HEK293 (cell line): ENCODE data around the gene XPO1.

Source experiments
- CTCF ChIA-PET: fragments of 350-600 bp; formaldehyde crosslinking; extraction: SDS; loops from one replicate; lab custom pipeline; 2021; ENCODE audit warnings: antibody characterized with exemption; lab: Yijun Ruan, JAX
- POLR2A ChIA-PET: fragments of 300-600 bp; formaldehyde crosslinking; extraction: SDS; loops from one replicate; lab custom pipeline; 2020; ENCODE audit warnings: antibody characterized with exemption, inconsistent platforms; lab: Yijun Ruan, JAX
- H3K27ac ChIP-seq: fragments of 200-500 bp; sonication (Bioruptor generic); 2 replicates; pipeline ENCODE4 v1.5.1; 2014; ENCODE audit warnings: low read depth, low read length, control low read depth, inconsistent platforms; ENCODE audit errors: extremely low read depth
- H3K36me3 ChIP-seq, 2 experiments: fragments of 200-500 bp in 1 of 2; sonication (Bioruptor generic) in 1 of 2; 1 replicate in 1 of 2; 2 replicates in 1 of 2; pipeline ENCODE4 v1.5.1; 2014 to 2017; ENCODE audit warnings: inconsistent platforms in 2 of 2, low read length in 2 of 2; ENCODE audit not compliant: control insufficient read depth in 2 of 2, insufficient read depth in 1 of 2
- H3K4me1 ChIP-seq: fragments of 200-500 bp; sonication (Bioruptor generic); 2 replicates; pipeline ENCODE4 v1.5.1; 2014; ENCODE audit warnings: mild to moderate bottlenecking, low read length, inconsistent platforms; ENCODE audit not compliant: control insufficient read depth, insufficient read depth
- H3K4me3 ChIP-seq: 2 replicates; pipeline ENCODE4 v1.5.1; 2011; ENCODE audit warnings: low read depth, mild to moderate bottlenecking, control low read depth, low read length, moderate library complexity
- H3K9me3 ChIP-seq: fragments of 200-500 bp; sonication (Bioruptor generic); 2 replicates; pipeline ENCODE4 v1.5.1; 2014; ENCODE audit warnings: low read depth, low read length, inconsistent platforms; ENCODE audit not compliant: control insufficient read depth, insufficient read depth
- EGR2 ChIP-seq: fragments of 450-650 bp; formaldehyde crosslinking; IDR thresholded peaks from 2 replicates; pipeline ENCODE4 v1.5.1; 2016; ENCODE audit warnings: low read depth, missing biosample characterization, missing genetic modification characterization
- SALL2 ChIP-seq: fragments of 450-650 bp; formaldehyde crosslinking; IDR thresholded peaks from 2 replicates; pipeline ENCODE4 v1.5.0; 2017; ENCODE audit warnings: missing biosample characterization, mild to moderate bottlenecking, missing genetic modification characterization, borderline replicate concordance
- ZFP41 ChIP-seq: fragments of 450-650 bp; formaldehyde crosslinking; IDR thresholded peaks from 2 replicates; pipeline ENCODE4 v1.5.1; 2016; ENCODE audit warnings: missing biosample characterization, missing genetic modification characterization, borderline replicate concordance
- ZNF133 ChIP-seq: fragments of 450-650 bp; formaldehyde crosslinking; IDR thresholded peaks from 2 replicates; pipeline ENCODE4 v1.5.1; 2016; ENCODE audit warnings: missing biosample characterization, missing genetic modification characterization
- ZNF138 ChIP-seq: fragments of 450-650 bp; formaldehyde crosslinking; IDR thresholded peaks from 2 replicates; pipeline ENCODE4 v1.5.1; 2016; ENCODE audit warnings: missing biosample characterization, missing genetic modification characterization, borderline replicate concordance
- ZNF211 ChIP-seq: fragments of 450-650 bp; formaldehyde crosslinking; IDR thresholded peaks from 2 replicates; pipeline ENCODE4 v1.5.1; 2016; ENCODE audit warnings: low read depth, missing biosample characterization, missing genetic modification characterization
- ZNF416 ChIP-seq: fragments of 450-650 bp; formaldehyde crosslinking; IDR thresholded peaks from 2 replicates; pipeline ENCODE4 v1.5.1; 2016; ENCODE audit warnings: missing biosample characterization, missing genetic modification characterization
- ZNF624 ChIP-seq: fragments of 450-650 bp; formaldehyde crosslinking; IDR thresholded peaks from 2 replicates; pipeline ENCODE4 v1.5.1; 2017; ENCODE audit warnings: missing biosample characterization, missing genetic modification characterization
- ZNF629 ChIP-seq: fragments of 450-650 bp; formaldehyde crosslinking; IDR thresholded peaks from 2 replicates; pipeline ENCODE4 v1.5.1; 2017; ENCODE audit warnings: missing biosample characterization, missing genetic modification characterization
- ZNF639 ChIP-seq: fragments of 450-650 bp; formaldehyde crosslinking; IDR thresholded peaks from 2 replicates; pipeline ENCODE4 v1.5.1; 2016; ENCODE audit warnings: missing biosample characterization, missing genetic modification characterization
- ZNF677 ChIP-seq: fragments of 450-650 bp; IDR thresholded peaks from 2 replicates; pipeline ENCODE4 v1.5.0; 2018; ENCODE audit warnings: missing biosample characterization, mild to moderate bottlenecking, missing genetic modification characterization, moderate library complexity
- ZNF777 ChIP-seq: fragments of 450-650 bp; formaldehyde crosslinking; IDR thresholded peaks from 2 replicates; pipeline ENCODE4 v1.5.1; 2017; ENCODE audit warnings: missing biosample characterization, missing genetic modification characterization, borderline replicate concordance
- TF ChIP-seq, protein P1 (sequence below): fragments of 450-650 bp; formaldehyde crosslinking; IDR thresholded peaks from 2 replicates; pipeline ENCODE4 v1.5.1; 2017; ENCODE audit warnings: missing biosample characterization, missing genetic modification characterization
- TF ChIP-seq, protein P2 (sequence below): fragments of 450-650 bp; formaldehyde crosslinking; IDR thresholded peaks from 2 replicates; pipeline ENCODE4 v1.5.1; 2016; ENCODE audit warnings: missing biosample characterization, missing genetic modification characterization
- TF ChIP-seq, protein P3 (sequence below): fragments of 450-650 bp; formaldehyde crosslinking; IDR thresholded peaks from 2 replicates; pipeline ENCODE4 v1.5.1; 2016; ENCODE audit warnings: missing biosample characterization, missing genetic modification characterization
- TF ChIP-seq, protein P4 (sequence below): fragments of 450-650 bp; formaldehyde crosslinking; IDR thresholded peaks from 2 replicates; pipeline ENCODE4 v1.5.1; 2017; ENCODE audit warnings: missing biosample characterization, missing genetic modification characterization

The XPO1 gene

GRCh38 chr2:61557381-61557780, 19.2 kb upstream of the XPO1 start (continued):
- TF ChIP-seq, protein P1, sequence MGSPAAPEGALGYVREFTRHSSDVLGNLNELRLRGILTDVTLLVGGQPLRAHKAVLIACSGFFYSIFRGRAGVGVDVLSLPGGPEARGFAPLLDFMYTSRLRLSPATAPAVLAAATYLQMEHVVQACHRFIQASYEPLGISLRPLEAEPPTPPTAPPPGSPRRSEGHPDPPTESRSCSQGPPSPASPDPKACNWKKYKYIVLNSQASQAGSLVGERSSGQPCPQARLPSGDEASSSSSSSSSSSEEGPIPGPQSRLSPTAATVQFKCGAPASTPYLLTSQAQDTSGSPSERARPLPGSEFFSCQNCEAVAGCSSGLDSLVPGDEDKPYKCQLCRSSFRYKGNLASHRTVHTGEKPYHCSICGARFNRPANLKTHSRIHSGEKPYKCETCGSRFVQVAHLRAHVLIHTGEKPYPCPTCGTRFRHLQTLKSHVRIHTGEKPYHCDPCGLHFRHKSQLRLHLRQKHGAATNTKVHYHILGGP (tag by site-specific recombination): no peak
- TF ChIP-seq EGR2 (no peak), ZNF211 (tag by site-specific recombination) (no peak), ZFP41 (tag by site-specific recombination) (no peak), ZNF677 (tag by site-specific recombination) (no peak), ZNF133 (tag by site-specific recombination) (no peak), ZNF416 (tag by site-specific recombination) (no peak)
- TF ChIP-seq, protein P2, sequence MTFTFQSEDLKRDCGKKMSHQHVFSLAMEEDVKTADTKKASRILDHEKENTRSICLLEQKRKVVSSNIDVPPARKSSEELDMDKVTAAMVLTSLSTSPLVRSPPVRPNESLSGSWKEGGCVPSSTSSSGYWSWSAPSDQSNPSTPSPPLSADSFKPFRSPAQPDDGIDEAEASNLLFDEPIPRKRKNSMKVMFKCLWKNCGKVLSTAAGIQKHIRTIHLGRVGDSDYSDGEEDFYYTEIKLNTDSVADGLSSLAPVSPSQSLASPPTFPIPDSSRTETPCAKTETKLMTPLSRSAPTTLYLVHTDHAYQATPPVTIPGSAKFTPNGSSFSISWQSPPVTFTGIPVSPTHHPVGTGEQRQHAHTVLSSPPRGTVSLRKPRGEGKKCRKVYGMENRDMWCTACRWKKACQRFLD (tag by site-specific recombination): no peak

DNA sequence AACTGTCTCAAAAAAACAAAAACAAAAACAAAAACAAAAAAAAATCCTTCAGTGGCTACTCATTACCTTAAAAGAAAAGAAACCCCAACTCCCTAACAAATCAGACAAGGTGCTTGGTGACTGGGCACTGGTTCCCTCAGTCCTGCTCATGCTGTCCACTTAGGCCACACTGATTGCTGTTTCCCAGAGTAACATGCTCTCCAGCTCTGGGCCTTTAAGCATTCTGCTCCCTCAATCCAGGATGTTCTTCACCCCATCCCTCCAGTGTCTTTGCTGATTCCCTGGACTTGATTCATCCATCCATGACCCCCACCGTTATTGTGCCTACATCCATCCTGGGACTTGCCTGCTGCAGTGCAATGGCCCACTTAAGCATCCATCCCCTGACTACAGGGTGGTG, 16.4 kb upstream of the XPO1 start:
- Histone ChIP-seq H3K36me3 (no peaks in the 10 kb centered on the region), H3K4me3 (no peak overlapping the region), H3K4me1 (no peaks in the 10 kb centered on the region), H3K9me3 (no peaks in the 10 kb centered on the region), H3K27ac (no peak overlapping the region)
- CTCF ChIA-PET: interaction anchor here (0.7 kb wide), 1 partner anchor 213 kb away, joined by 3 read pairs; no protein-coding TSS in a partner anchor
- POLR2A ChIA-PET: interaction anchor here (1.1 kb wide), 1 partner anchor 17 kb away, joined by 3 read pairs; the partner anchor contains the start of gene XPO1
- TF ChIP-seq ZNF629 (tag by site-specific recombination): no peak
- no peak for TF ChIP-seq ZNF777
- TF ChIP-seq, protein P3, sequence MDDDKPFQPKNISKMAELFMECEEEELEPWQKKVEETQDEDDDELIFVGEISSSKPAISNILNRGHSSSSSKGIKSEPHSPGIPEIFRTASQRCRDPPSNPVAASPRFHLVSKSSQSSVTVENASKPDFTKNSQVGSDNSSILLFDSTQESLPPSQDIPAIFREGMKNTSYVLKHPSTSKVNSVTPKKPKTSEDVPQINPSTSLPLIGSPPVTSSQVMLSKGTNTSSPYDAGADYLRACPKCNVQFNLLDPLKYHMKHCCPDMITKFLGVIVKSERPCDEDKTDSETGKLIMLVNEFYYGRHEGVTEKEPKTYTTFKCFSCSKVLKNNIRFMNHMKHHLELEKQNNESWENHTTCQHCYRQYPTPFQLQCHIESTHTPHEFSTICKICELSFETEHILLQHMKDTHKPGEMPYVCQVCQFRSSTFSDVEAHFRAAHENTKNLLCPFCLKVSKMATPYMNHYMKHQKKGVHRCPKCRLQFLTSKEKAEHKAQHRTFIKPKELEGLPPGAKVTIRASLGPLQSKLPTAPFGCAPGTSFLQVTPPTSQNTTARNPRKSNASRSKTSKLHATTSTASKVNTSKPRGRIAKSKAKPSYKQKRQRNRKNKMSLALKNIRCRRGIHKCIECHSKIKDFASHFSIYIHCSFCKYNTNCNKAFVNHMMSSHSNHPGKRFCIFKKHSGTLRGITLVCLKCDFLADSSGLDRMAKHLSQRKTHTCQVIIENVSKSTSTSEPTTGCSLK (tag by site-specific recombination): no peak
- TF ChIP-seq, protein P4, sequence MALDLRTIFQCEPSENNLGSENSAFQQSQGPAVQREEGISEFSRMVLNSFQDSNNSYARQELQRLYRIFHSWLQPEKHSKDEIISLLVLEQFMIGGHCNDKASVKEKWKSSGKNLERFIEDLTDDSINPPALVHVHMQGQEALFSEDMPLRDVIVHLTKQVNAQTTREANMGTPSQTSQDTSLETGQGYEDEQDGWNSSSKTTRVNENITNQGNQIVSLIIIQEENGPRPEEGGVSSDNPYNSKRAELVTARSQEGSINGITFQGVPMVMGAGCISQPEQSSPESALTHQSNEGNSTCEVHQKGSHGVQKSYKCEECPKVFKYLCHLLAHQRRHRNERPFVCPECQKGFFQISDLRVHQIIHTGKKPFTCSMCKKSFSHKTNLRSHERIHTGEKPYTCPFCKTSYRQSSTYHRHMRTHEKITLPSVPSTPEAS (tag by site-specific recombination): no peak
- TF ChIP-seq ZNF138: no peak
- TF ChIP-seq ZNF639 (tag by site-specific recombination): no peak
- TF ChIP-seq ZNF624 (tag by site-specific recombination): no peak
- no peak for TF ChIP-seq SALL2 (tag by site-specific recombination)
